A549 (cell line): ENCODE data around the gene HGF. TPM values are rescaled to one million over a fixed set of nuclear protein-coding genes. Genes with fewer than 3 reads are reported as not detected.

ENCODE experiments used
- ATAC-seq, 2 experiments: fragments of 200-7000 bp in 1 of 2; fragments of >200 bp in 1 of 2; cut with Nextera tagmentation in 1 of 2; cut with Tn5 transposase in 1 of 2; 3 replicates each; pipeline versions ENCODE4 v1.8.0 to v1.9.1; 2018 to 2020; ENCODE audit warnings: mild to moderate bottlenecking in 1 of 2, moderate library complexity in 1 of 2
- CTCF ChIA-PET: fragments of 300-600 bp; sonication (Branson Sonifier 250); formaldehyde crosslinking; extraction: SDS; loops from one replicate; lab custom pipeline; 2021; ENCODE audit warnings: antibody characterized with exemption, inconsistent platforms; lab: Yijun Ruan, JAX
- POLR2A ChIA-PET: fragments of 350-600 bp; formaldehyde crosslinking; extraction: SDS; loops from one replicate; lab custom pipeline; 2021; ENCODE audit warnings: antibody characterized with exemption, inconsistent platforms; lab: Yijun Ruan, JAX
- DNase-seq, 2 experiments: peaks; one replicate each; pipeline versions ENCODE4 v3.0.0 to v3.0.0-alpha.2; 2011 to 2016; ENCODE audit warnings: low read depth in 1 of 2, low spot score in 1 of 2
- FAIRE-seq: peaks from 2 replicates; lab custom pipeline; 2011; peaks lifted over from hg19 to GRCh38; lab: Jason Lieb, UNC
- H3K27ac ChIP-seq, 2 experiments: fragments of >200 bp; sonication (Bioruptor Twin); formaldehyde crosslinking; 3 replicates each; pipeline ENCODE4 v1.5.1; 2016 to 2017
- H3K4me1 ChIP-seq: fragments of >200 bp; sonication (Bioruptor Twin); formaldehyde crosslinking; 3 replicates; pipeline ENCODE4 v1.6.1; 2016
- H3K4me2 ChIP-seq: fragments of >200 bp; sonication (Bioruptor Twin); formaldehyde crosslinking; 3 replicates; pipeline ENCODE4 v1.6.1; 2016
- H3K4me3 ChIP-seq: fragments of >200 bp; sonication (Bioruptor Twin); formaldehyde crosslinking; 3 replicates; pipeline ENCODE4 v1.5.1; 2016
- H3K9me3 ChIP-seq: fragments of >200 bp; sonication (Bioruptor Twin); formaldehyde crosslinking; 3 replicates; pipeline ENCODE4 v1.6.1; 2016
- CHD2 ChIP-seq: fragments of 150-350 bp; IDR thresholded peaks from 2 replicates; pipeline ENCODE4 v1.6.1; 2014; ENCODE audit warnings: low read length; ENCODE audit not compliant: partially characterized antibody
- EHMT2 ChIP-seq: fragments of 200-600 bp; sonication (generic); IDR thresholded peaks from 2 replicates; pipeline ENCODE4 v1.6.1; 2016; ENCODE audit warnings: antibody characterized with exemption, low read depth, mild to moderate bottlenecking, moderate library complexity
- FOSL2 ChIP-seq, 2 experiments: fragments of 450-650 bp in 1 of 2; fragments of >200 bp in 1 of 2; sonication (Bioruptor Twin) in 1 of 2; formaldehyde crosslinking; IDR thresholded peaks; 2 replicates each; pipeline versions ENCODE4 v1.5.0 to v1.6.1; 2016 to 2020; ENCODE audit warnings: mild to moderate bottlenecking in 1 of 2, moderate library complexity in 1 of 2
- HEYL ChIP-seq: fragments of 250-450 bp; sonication (Bioruptor Pico); IDR thresholded peaks from 2 replicates; pipeline ENCODE4 v1.8.0; 2021; ENCODE audit warnings: mild to moderate bottlenecking, moderate library complexity
- HOXA7 ChIP-seq: fragments of 250-450 bp; sonication (Bioruptor Pico); IDR thresholded peaks from 2 replicates; pipeline ENCODE4 v1.5.0; 2020; ENCODE audit warnings: mild to moderate bottlenecking, moderate library complexity
- KDM5A ChIP-seq: fragments of 200-600 bp; sonication (generic); IDR thresholded peaks from 2 replicates; pipeline ENCODE4 v1.6.1; 2016; ENCODE audit warnings: antibody characterized with exemption, mild to moderate bottlenecking
- NR3C1 ChIP-seq: fragments of >200 bp; sonication (Bioruptor Twin); formaldehyde crosslinking; IDR thresholded peaks from 3 replicates; pipeline ENCODE4 v1.6.1; 2017
- PHF8 ChIP-seq: fragments of 200-600 bp; sonication (generic); IDR thresholded peaks from 2 replicates; pipeline ENCODE4 v1.6.1; 2016; ENCODE audit warnings: low read depth, mild to moderate bottlenecking, antibody characterized with exemption, moderate library complexity, borderline replicate concordance
- RCOR1 ChIP-seq: fragments of 150-350 bp; IDR thresholded peaks from 2 replicates; pipeline ENCODE4 v1.6.1; 2014; ENCODE audit warnings: antibody characterized with exemption, low read length, low read depth
- RNF2 ChIP-seq: fragments of 200-600 bp; sonication (generic); IDR thresholded peaks from 2 replicates; pipeline ENCODE4 v1.6.1; 2016; ENCODE audit warnings: low read depth, mild to moderate bottlenecking, antibody characterized with exemption, moderate library complexity, borderline replicate concordance
- SMC3 ChIP-seq: fragments of >200 bp; sonication (Bioruptor Twin); formaldehyde crosslinking; IDR thresholded peaks from 3 replicates; pipeline ENCODE4 v1.6.1; 2018; ENCODE audit warnings: inconsistent platforms
- SREBF2 ChIP-seq: fragments of 450-650 bp; IDR thresholded peaks from 2 replicates; pipeline ENCODE4 v1.6.1; 2014; ENCODE audit warnings: mild to moderate bottlenecking, moderate library complexity
- WGBS: methylation state at CpG from one replicate; pipeline ENCODE4 v1.1.6; 2017; ENCODE audit errors: missing lambda C conversion rate; 5-methylcytosine and 5-hydroxymethylcytosine counted together
- polyA plus RNA-seq, 4 experiments: library from polyadenylated mRNA; depleted of rRNA in 3 of 4; stranded (reverse); fragments of >200 nt; fragmentation: RNase III in 1 of 4; extraction: RNeasy Plus Mini Kit Qiagen cat#74134 plus additional on column Dnase treatment in 1 of 4; gene quantifications; 2 replicates in 3 of 4; 3 replicates in 1 of 4; pipeline ENCODE4 v1.2.3, GENCODE V29; 2011 to 2017
- TF ChIP-seq, protein P1 (sequence below): IDR thresholded peaks from 2 replicates; pipeline ENCODE4 v1.6.1; 2012
- TF ChIP-seq, protein P2 (sequence below): fragments of >200 bp; sonication (Bioruptor Twin); formaldehyde crosslinking; IDR thresholded peaks from 3 replicates; pipeline ENCODE4 v1.5.1; 2016
- TF ChIP-seq, protein P3 (sequence below): fragments of 150-350 bp; IDR thresholded peaks from 2 replicates; pipeline ENCODE4 v1.6.1; 2014; ENCODE audit warnings: low read depth, mild to moderate bottlenecking, low read length
- TF ChIP-seq, protein P4 (sequence below): fragments of 250-450 bp; sonication (Bioruptor Pico); IDR thresholded peaks from 2 replicates; pipeline ENCODE4 v1.5.0; 2021; ENCODE audit warnings: mild to moderate bottlenecking, moderate library complexity, borderline replicate concordance

Gene HGF
- polyA plus RNA-seq, 2 of the 4 experiments (the other 2 are of a cell fraction): 0.06 to 0.31 TPM

DNA sequence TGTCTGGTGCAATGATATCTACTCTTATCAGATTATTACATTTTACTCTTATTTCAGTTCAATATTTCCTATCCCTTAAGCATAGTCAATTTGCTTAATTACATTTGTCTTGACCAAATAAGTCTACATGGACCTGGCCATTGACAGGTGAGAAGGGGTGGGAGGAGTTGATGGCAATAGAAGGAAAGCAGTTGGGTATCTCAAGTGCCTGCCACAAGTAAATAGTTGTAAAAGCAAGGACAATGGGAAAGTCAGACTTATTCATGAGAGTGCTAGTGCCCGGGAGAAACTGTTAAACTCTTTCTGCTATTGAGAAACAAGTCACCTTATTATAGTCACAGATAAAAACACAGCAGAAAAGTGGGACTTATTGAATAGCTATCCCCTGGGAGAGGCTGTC is 32.4 kb upstream of the HGF start (continued):
- TF ChIP-seq HOXA7: no peak
- TF ChIP-seq, protein P1, sequence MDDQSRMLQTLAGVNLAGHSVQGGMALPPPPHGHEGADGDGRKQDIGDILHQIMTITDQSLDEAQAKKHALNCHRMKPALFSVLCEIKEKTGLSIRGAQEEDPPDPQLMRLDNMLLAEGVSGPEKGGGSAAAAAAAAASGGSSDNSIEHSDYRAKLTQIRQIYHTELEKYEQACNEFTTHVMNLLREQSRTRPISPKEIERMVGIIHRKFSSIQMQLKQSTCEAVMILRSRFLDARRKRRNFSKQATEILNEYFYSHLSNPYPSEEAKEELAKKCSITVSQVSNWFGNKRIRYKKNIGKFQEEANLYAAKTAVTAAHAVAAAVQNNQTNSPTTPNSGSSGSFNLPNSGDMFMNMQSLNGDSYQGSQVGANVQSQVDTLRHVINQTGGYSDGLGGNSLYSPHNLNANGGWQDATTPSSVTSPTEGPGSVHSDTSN: no peak
- no peak for TF ChIP-seq RNF2
- TF ChIP-seq SMC3: no peak
- no peak for TF ChIP-seq CHD2

DNA sequence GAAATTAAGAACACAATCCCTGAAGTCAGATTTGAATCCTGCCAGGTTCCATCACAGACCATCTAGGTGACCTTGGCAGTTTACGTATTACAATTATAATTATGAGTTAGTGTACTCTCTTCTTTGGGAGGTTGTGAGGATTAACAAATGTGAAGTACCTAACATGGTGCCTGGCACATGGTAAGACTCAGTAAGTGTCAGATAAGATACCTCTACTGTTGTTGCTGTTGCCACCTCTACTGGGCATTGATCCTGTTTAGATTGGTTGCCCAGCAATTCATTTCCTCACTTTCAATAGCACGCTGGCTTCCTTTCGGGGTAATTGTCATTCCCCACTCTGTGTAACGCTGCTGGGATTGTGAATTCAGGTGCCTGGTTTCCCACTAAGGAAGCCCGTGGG is 31.7 kb upstream of the HGF start:
- Histone ChIP-seq H3K27ac (no peak overlapping the region), H3K9me3 (no peaks in the 10 kb centered on the region), H3K4me3 (no peak overlapping the region), H3K4me1 (no peaks in the 10 kb centered on the region), H3K4me2 (no peak overlapping the region)
- no peak for FAIRE-seq
- DNase-seq: no peak
- ChIA-PET CTCF (interaction anchor here (0.9 to 1.0 kb wide), 2 partner anchors 10 to 302 kb away, joined by 3 read pairs; no protein-coding TSS in a partner anchor), POLR2A (no interaction called here)
- no peak for TF ChIP-seq EHMT2
- TF ChIP-seq PHF8: no peak
- no peak for TF ChIP-seq RCOR1
- TF ChIP-seq SMC3: no peak
- TF ChIP-seq FOSL2 (IDR thresholded peaks at IDR 0.05): no peak
- TF ChIP-seq FOSL2 (CRISPR knock-in tag; IDR thresholded peaks at IDR 0.05): no peak
- TF ChIP-seq, protein P2, sequence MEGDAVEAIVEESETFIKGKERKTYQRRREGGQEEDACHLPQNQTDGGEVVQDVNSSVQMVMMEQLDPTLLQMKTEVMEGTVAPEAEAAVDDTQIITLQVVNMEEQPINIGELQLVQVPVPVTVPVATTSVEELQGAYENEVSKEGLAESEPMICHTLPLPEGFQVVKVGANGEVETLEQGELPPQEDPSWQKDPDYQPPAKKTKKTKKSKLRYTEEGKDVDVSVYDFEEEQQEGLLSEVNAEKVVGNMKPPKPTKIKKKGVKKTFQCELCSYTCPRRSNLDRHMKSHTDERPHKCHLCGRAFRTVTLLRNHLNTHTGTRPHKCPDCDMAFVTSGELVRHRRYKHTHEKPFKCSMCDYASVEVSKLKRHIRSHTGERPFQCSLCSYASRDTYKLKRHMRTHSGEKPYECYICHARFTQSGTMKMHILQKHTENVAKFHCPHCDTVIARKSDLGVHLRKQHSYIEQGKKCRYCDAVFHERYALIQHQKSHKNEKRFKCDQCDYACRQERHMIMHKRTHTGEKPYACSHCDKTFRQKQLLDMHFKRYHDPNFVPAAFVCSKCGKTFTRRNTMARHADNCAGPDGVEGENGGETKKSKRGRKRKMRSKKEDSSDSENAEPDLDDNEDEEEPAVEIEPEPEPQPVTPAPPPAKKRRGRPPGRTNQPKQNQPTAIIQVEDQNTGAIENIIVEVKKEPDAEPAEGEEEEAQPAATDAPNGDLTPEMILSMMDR: no peak
- TF ChIP-seq, protein P3, sequence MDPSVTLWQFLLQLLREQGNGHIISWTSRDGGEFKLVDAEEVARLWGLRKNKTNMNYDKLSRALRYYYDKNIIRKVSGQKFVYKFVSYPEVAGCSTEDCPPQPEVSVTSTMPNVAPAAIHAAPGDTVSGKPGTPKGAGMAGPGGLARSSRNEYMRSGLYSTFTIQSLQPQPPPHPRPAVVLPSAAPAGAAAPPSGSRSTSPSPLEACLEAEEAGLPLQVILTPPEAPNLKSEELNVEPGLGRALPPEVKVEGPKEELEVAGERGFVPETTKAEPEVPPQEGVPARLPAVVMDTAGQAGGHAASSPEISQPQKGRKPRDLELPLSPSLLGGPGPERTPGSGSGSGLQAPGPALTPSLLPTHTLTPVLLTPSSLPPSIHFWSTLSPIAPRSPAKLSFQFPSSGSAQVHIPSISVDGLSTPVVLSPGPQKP: no peak
- TF ChIP-seq, protein P4, sequence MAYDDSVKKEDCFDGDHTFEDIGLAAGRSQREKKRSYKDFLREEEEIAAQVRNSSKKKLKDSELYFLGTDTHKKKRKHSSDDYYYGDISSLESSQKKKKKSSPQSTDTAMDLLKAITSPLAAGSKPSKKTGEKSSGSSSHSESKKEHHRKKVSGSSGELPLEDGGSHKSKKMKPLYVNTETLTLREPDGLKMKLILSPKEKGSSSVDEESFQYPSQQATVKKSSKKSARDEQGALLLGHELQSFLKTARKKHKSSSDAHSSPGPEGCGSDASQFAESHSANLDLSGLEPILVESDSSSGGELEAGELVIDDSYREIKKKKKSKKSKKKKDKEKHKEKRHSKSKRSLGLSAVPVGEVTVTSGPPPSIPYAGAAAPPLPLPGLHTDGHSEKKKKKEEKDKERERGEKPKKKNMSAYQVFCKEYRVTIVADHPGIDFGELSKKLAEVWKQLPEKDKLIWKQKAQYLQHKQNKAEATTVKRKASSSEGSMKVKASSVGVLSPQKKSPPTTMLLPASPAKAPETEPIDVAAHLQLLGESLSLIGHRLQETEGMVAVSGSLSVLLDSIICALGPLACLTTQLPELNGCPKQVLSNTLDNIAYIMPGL: no peak
- TF ChIP-seq NR3C1: no peak
- no peak for TF ChIP-seq SREBF2
- no peak for TF ChIP-seq KDM5A
- TF ChIP-seq CHD2: no peak
- no peak for ATAC-seq
- WGBS: 81% methylated on average over 5 of the region's 5 CpGs

DNA sequence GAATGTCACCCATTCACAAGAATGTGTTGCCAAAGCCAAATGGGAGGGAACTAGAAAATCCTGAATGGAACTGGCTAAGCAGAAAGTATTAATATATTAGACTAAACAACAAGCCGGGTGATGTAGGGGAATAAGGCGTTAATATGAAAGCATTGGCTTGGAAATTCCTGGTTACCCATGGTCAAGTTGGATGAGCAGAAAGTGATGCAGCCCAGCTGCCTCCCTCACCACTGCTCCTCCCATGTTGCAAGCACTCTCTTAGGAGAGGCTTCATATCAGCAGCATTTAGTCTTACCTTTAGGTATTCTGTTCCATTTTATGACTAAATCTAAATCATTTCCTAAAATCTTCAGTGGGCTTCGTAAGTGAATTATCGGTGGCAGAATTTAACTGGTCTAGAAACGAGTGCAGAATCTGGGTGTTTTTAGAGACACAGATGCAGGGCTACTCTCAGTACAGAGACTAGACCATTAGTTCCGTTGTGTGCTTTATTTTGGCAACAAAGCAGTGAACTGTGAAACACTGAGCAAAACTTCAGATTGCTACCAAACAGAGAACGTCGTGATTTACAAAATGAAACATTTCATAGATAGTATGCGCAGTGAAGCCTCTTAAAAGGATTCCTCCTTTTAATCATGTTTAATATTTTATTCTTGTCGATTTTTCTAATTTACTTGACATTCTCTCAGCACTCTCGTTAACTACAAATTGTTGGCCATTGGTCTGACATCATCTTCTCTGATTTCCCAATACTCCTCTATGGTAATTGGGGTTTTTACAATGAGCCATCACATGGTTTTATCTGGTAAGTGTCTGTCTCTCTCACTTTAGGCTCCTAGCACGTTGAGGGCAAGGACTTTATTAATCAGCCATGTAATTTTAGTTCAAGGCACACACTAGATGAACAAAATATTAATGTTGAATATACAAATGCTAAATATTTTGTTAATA is 22.0 kb upstream of the HGF start:
- POLR2A ChIA-PET: no interaction called here
- no peak overlapping the region for H3K4me2 ChIP-seq
- WGBS: 73% methylated on average over 12 of the region's 12 CpGs
- no peaks in the 10 kb centered on the region for H3K4me1 ChIP-seq
- H3K4me3 ChIP-seq: no peak overlapping the region
- FAIRE-seq: no peak
- H3K27ac ChIP-seq: no peak overlapping the region
- DNase-seq: no peak
- CTCF ChIA-PET: no interaction called here
- TF ChIP-seq EHMT2: no peak
- TF ChIP-seq KDM5A: no peak
- no peak for TF ChIP-seq HEYL
- ATAC-seq: no peak
- no peaks in the 10 kb centered on the region for H3K9me3 ChIP-seq
